Gastroesophageal sphincter (tissue), 4 donors: ENCODE results near the gene BCAS3. TPM values are rescaled to one million over a fixed set of nuclear protein-coding genes. Genes with fewer than 3 reads are reported as not detected.

Source experiments
- ATAC-seq: fragments of 150-250 bp; one replicate; pipeline ENCODE4 v1.9.1; 2016; ENCODE audit warnings: mild to moderate bottlenecking, moderate library complexity
- H3K27ac ChIP-seq, 4 donors: fragments of 200-600 bp; sonication (generic) in 3 of 4; 1 replicate in 3 of 4; 2 replicates in 1 of 4; pipeline ENCODE4 v1.5.1; 2016 to 2019
- H3K27me3 ChIP-seq: fragments of 200-600 bp; sonication (generic); one replicate; pipeline ENCODE4 v1.5.1; 2019
- H3K36me3 ChIP-seq, 2 donors: fragments of 200-600 bp; sonication (generic); one replicate each; pipeline ENCODE4 v1.5.1; 2019; ENCODE audit warnings: control low read depth in 1 of 2
- H3K4me1 ChIP-seq, 3 donors: fragments of 200-600 bp; sonication (generic); 1 replicate in 2 of 3; 2 replicates in 1 of 3; pipeline ENCODE4 v1.5.1; 2016 to 2019; ENCODE audit warnings: control low read depth in 2 of 3
- H3K4me3 ChIP-seq, 2 donors: fragments of 200-600 bp; sonication (generic); one replicate each; pipeline ENCODE4 v1.5.1; 2019; ENCODE audit warnings: mild to moderate bottlenecking in 1 of 2, moderate library complexity in 1 of 2
- H3K9me3 ChIP-seq, 3 donors: fragments of 200-600 bp; sonication (generic); one replicate each; pipeline ENCODE4 v1.5.1; 2017 to 2019; ENCODE audit warnings: control low read depth in 2 of 3
- CTCF ChIP-seq, 4 experiments: fragments of 200-600 bp in 2 of 4; fragments of 450-650 bp in 2 of 4; sonication (generic) in 1 of 4; IDR thresholded peaks; one replicate each; pipeline ENCODE4 v1.5.1; 2017 to 2019; ENCODE audit warnings: antibody characterized with exemption in 4 of 4, mild to moderate bottlenecking in 2 of 4, moderate library complexity in 2 of 4
- EP300 ChIP-seq: sonication (generic); formaldehyde crosslinking; IDR thresholded peaks from one replicate; pipeline ENCODE4 v1.6.1; 2017; ENCODE audit warnings: antibody characterized with exemption, mild to moderate bottlenecking
- POLR2A ChIP-seq, 2 donors: fragments of 450-650 bp; IDR thresholded peaks; one replicate each; pipeline ENCODE4 v1.6.1; 2017; ENCODE audit warnings: antibody characterized with exemption in 2 of 2, mild to moderate bottlenecking in 2 of 2, moderate library complexity in 1 of 2
- POLR2AphosphoS5 ChIP-seq: sonication (generic); formaldehyde crosslinking; IDR thresholded peaks from one replicate; pipeline ENCODE4 v1.6.1; 2017; ENCODE audit warnings: antibody characterized with exemption
- WGBS, 2 donors: methylation state at CpG; one replicate each; pipeline ENCODE4 v1.1.5; 2018; ENCODE audit warnings: low coverage in 1 of 2; 5-methylcytosine and 5-hydroxymethylcytosine counted together
- total RNA-seq, 4 donors: library from RNA; depleted of rRNA; stranded (reverse); fragments of >200 nt; gene quantifications; one replicate each; pipeline ENCODE4 v1.1.0, GENCODE V29; 2016

Gene BCAS3
- total RNA-seq, 4 donors from 2014 or later, result 18.8 to 37.0 (median 34.5) TPM

GRCh38 chr17:60699090-60699489 lies 21.4 kb downstream of the BCAS3 start:
- Histone ChIP-seq H3K4me1 (no peaks in the 10 kb centered on the region), H3K4me3 (no peak overlapping the region), H3K36me3 (peaks cover 0 to 47% of the 10 kb centered on the region in 2 donors), H3K27me3 (no peaks in the 10 kb centered on the region), H3K27ac (no peak overlapping the region), H3K9me3 (no peaks in the 10 kb centered on the region)
- no peak for TF ChIP-seq POLR2A (IDR thresholded peaks at IDR 0.05)
- ATAC-seq, result no peak
- 89 to 90% methylated on average over 2 to 3 of the region's 3 CpGs for WGBS, 2 donors

- no peak overlapping the region for H3K27ac ChIP-seq
- TF ChIP-seq CTCF (IDR thresholded peaks at IDR 0.05) (no peak), POLR2A (IDR thresholded peaks at IDR 0.05) (no peak)
- H3K27me3 ChIP-seq, result no peaks in the 10 kb centered on the region
- no peaks in the 10 kb centered on the region for H3K4me1 ChIP-seq
- no peak for ATAC-seq
- no peaks in the 10 kb centered on the region for H3K9me3 ChIP-seq
- peaks cover 0 to 41% of the 10 kb centered on the region in 2 donors for H3K36me3 ChIP-seq
- WGBS, 2 donors, result 58 to 65% methylated on average over 2 to 3 of the region's 3 CpGs
- no peak overlapping the region for H3K4me3 ChIP-seq
These were observed 26.5 kb downstream of the BCAS3 start for GRCh38 chr17:60704170-60704569.

- no peaks in the 10 kb centered on the region for H3K4me1 ChIP-seq
- TF ChIP-seq POLR2A (IDR thresholded peaks at IDR 0.05) (no peak), EP300 (no peak), POLR2AphosphoS5 (no peak), CTCF (IDR thresholded peaks at IDR 0.05) (no peak)
- H3K36me3 ChIP-seq, result peaks cover 0 to 54% of the 10 kb centered on the region in 2 donors
- H3K27me3 ChIP-seq, result no peaks in the 10 kb centered on the region
- ATAC-seq, result no peak
- WGBS, 2 donors, result 70 to 100% methylated on average over 2 of the region's 2 CpGs
- H3K9me3 ChIP-seq, result no peaks in the 10 kb centered on the region
- no peak overlapping the region for H3K4me3 ChIP-seq
- H3K27ac ChIP-seq, result no peak overlapping the region
These were observed 35.0 kb downstream of the BCAS3 start for GRCh38 chr17:60712675-60713074.

- no peak for ATAC-seq
- 80 to 94% methylated on average over 2 of the region's 2 CpGs for WGBS, 2 donors
- Histone ChIP-seq H3K36me3 (peaks cover 0 to 45% of the 10 kb centered on the region in 2 donors), H3K27me3 (no peaks in the 10 kb centered on the region), H3K9me3 (no peaks in the 10 kb centered on the region), H3K4me3 (no peak overlapping the region), H3K4me1 (no peaks in the 10 kb centered on the region), H3K27ac (no peak overlapping the region)
- no peak for TF ChIP-seq CTCF (IDR thresholded peaks at IDR 0.05)
- TF ChIP-seq EP300, result no peak
- no peak for TF ChIP-seq POLR2A (IDR thresholded peaks at IDR 0.05)
- TF ChIP-seq POLR2AphosphoS5, result no peak
These were observed 36.0 kb downstream of the BCAS3 start for GRCh38 chr17:60713608-60714007.

- H3K27me3 ChIP-seq, result no peaks in the 10 kb centered on the region
- H3K9me3 ChIP-seq, result no peaks in the 10 kb centered on the region
- H3K4me3 ChIP-seq, result no peak overlapping the region
- WGBS, 2 donors, result 83 to 100% methylated on average over 1 of the region's 1 CpG
- no peak for ATAC-seq
- TF ChIP-seq EP300 (no peak), POLR2AphosphoS5 (no peak), POLR2A (IDR thresholded peaks at IDR 0.05) (no peak), CTCF (IDR thresholded peaks at IDR 0.05) (no peak)
- H3K27ac ChIP-seq, result no peak overlapping the region
- H3K36me3 ChIP-seq, result peaks cover 0 to 19% of the 10 kb centered on the region in 2 donors
- peaks cover 0 to 3% (median 0%) of the 10 kb centered on the region in 3 donors for H3K4me1 ChIP-seq
These were observed 39.1 kb downstream of the BCAS3 start for GRCh38 chr17:60716766-60717165.
